Stimulated activated CD8-positive, alpha-beta memory T cell treated with anti-CD3 and anti-CD28 coated beads, Interleukin-2, amount 100 ng/mL, for 1 hour (primary cell): Measurements from ENCODE around the gene CDH4.
"Not testable (repeated sequence)": the region's sequence is repeated elsewhere in the genome, so short reads cannot be mapped to it uniquely, and the experiment has no call there.

Experiments used
- DNase-seq, 2 donors: peaks; one replicate each; pipeline ENCODE4 v3.0.0-alpha.2; 2020; ENCODE audit warnings: low read depth in 2 of 2

Gene CDH4

GRCh38 chr20:61419010-61419409, 166.9 kb downstream of the CDH4 start:
- DNase-seq, result no peak

DNA sequence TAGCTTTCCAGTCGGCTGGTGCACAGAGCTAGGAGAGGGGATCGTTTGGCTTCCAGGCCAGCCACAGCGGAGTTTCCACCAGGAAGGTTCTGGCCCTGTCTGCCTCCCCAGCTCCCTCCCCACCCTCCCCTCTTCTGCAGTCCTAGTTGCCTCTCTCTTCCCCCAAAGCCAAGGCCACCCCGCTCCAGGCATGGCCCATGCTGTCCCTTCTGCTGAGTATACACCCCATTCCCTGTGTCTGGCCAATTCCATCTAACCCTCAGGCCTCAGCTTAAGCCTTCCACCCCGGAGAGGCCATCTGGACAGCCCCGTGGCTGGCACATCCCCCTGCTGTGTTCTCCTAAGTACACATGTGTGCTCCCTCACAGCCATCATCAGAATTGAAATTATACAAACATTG, 167.4 kb downstream of the CDH4 start:
- DNase-seq, result no peak

- DNase-seq, result no peak
These were observed 168.0 kb downstream of the CDH4 start for GRCh38 chr20:61420056-61420455.

- DNase-seq, result no peak
These were observed 168.7 kb downstream of the CDH4 start for GRCh38 chr20:61420781-61421180.

DNA sequence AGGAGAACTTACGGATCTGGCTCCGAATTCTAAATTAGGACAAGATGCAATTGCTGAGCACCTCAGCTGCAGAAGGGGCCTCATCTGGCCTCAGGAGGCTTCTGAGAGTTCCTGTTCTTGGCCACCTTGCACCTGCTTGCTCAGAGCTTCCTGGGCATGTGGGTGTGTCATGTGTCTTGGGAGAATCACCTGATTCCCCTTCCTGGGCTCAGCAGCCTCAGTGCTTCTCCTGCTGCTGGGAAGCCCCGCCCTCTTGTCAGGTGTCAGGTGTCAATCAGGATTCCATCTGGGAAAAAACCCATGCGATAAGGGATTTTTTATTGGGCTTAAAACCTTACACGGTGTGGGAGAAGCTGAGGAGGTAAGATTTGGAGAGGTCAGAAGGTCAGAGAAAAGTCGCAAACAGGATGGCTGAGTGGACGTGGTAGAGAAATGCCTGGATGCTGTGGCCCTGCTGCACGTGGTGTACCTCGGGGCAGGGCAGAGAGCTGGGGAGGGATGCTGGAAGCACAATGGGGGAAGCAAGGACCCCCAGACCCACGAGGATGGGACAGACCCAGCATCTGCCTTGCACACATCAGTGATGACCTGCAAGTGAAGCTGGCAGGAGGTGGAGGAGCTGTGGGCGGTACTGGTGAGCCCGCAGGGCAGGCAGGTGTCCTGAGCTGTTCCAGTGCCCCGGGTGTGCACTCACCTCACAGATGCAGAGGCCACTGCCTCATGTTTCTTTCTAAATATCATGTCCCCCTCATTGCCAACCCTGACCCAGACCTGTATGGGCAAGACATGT, 170.8 kb downstream of the CDH4 start:
- DNase-seq, result no peak

- DNase-seq, result no peak
These were observed 172.1 kb downstream of the CDH4 start for GRCh38 chr20:61424011-61424627.

- no peak for DNase-seq
These were observed 172.8 kb downstream of the CDH4 start for GRCh38 chr20:61424628-61425420.

DNA sequence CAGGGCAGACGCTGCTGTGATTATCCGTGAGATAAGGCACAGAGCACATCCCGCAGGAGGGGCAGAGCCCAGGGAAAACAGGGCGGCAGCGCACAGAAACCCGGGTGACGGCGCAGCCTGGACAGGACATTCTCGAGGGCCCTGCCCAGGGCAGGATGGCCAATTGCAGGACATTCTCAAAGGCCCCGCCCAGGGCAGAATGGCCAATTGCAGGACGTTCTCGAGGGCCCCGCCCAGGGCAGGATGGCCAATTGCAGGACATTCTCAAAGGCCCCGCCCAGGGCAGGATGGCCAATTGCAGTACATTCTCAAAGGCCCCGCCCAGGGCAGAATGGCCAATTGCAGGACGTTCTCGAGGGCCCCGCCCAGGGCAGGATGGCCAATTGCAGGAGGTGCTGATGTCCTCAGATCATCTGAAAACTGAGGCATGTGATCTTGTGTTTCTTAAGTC, 173.5 kb downstream of the CDH4 start:
- DNase-seq, result not testable (repeated sequence)

DNA sequence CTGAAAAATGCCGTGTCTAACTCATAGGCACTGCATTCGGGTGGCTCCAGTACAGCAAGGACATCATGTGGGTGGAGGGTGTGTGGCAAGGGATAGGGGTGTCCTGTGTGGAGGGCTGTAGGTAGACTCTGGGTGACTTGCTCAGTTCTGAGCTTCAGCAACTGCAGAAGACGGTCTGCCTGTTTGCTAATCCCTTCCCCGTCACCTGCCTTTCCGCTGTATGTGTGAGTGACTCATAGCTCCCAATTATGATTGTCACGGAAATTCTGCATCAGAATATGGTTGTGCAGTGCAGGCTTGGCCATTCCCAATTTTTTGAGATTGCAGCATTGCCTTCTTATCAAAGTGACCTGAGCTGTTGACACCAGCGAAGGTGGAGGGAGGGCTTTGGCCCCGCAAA, 174.3 kb downstream of the CDH4 start:
- DNase-seq, result no peak

GRCh38 chr20:61429458-61430227, 177.6 kb downstream of the CDH4 start:
- DNase-seq, result no peak

DNA sequence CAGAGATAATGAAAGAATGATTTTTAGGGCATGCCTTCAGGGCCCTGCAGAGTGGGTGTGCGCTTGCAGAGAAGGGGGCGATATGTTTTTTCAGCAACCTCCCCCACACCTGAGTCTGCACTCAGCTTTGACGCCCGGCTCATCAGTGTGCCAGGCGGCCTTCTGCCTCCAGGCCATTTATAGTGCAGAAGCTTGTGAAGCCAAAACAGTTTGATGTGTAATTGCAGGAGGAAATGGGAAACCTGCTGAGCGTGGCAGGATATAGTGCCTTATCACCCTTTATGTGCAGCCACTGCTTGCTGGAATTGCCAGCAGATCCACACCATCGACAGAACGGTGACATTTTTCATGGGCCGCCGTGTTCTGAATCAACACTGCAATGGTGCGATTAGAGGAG, 178.2 kb downstream of the CDH4 start:
- DNase-seq, result no peak

GRCh38 chr20:61433176-61433575, 181.1 kb downstream of the CDH4 start:
- no peak for DNase-seq

GRCh38 chr20:61433816-61434215, 181.8 kb downstream of the CDH4 start:
- no peak for DNase-seq

GRCh38 chr20:61434341-61434781, 182.3 kb downstream of the CDH4 start:
- no peak for DNase-seq

DNA sequence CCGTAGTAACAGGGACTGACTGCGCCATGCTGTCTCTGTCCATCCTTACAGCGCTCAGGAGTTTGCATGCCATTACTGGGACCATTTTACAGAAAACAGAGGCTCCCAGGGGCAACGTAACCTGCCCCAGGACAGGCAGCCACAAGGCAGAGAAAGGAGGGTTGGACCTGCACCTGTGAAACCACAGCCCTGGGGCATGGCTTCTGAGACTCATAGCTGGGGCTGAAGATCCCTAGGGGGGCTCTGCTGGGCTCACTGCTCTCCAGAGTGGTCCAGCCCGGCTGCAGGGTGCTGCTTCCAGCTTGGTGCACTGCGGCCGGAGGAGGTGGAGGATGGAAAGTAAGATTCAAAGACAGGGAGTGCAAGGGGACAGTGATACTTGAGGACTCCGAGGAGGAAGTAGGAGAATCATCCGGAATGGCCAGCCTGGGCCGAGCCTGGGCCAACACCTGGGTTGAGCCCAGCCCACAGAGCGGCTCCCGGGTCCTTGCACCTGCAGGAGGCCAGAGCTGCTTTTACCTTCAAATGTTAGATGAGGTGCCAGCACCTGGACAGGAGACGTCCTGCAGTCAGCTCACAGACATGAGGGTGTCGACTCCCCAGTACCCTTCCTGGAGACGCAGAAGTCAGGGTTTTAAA, 183.2 kb downstream of the CDH4 start:
- DNase-seq, result no peak

GRCh38 chr20:61435823-61436220, 183.8 kb downstream of the CDH4 start:
- no peak for DNase-seq

- DNase-seq, result no peak
These were observed 184.2 kb downstream of the CDH4 start for GRCh38 chr20:61436283-61436666.

GRCh38 chr20:61436667-61437279, 184.7 kb downstream of the CDH4 start:
- DNase-seq, result no peak

GRCh38 chr20:61437280-61438206, 185.5 kb downstream of the CDH4 start:
- DNase-seq, result no peak

DNA sequence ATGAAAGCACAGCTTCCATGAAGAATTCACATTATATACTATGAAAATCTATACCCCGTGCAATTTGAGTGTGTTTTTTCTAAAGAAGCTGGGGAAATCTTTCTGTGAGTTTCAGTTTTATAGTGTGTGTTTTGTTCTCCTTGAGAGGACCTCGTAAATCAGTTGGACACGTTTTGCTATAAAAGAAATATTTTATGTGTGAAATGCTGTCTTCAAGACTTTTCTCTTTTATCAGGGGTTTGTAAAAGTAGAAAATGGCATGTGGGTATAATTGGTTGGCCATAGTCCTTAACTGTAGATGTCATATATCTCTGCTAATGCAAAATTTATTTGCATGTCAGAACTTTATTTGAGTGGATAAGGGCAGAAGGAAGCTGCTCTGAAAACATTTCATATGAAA, 186.2 kb downstream of the CDH4 start:
- no peak for DNase-seq
